WTC11 (cell line): ENCODE data around the gene VEGFC. TPM values are rescaled to one million over a fixed set of nuclear protein-coding genes. Genes with fewer than 3 reads are reported as not detected.

Source experiments
- ATAC-seq: fragments of 200-7000 bp; cut with Tn5 transposase; 2 replicates; pipeline ENCODE4 v1.10.0; 2021; ENCODE audit warnings: mild to moderate bottlenecking, moderate library complexity
- CTCF ChIA-PET: fragments of 300-600 bp; sonication (Branson Sonifier 250); formaldehyde crosslinking; loops from one replicate; lab custom pipeline; 2021; ENCODE audit warnings: antibody characterized with exemption; lab: Charles Lee
- POLR2A ChIA-PET: fragments of 350-600 bp; sonication (Branson Sonifier 250); formaldehyde crosslinking; loops from one replicate; lab custom pipeline; 2021; ENCODE audit warnings: antibody characterized with exemption; lab: Charles Lee
- DNase-seq: peaks from one replicate; pipeline ENCODE4 v3.0.0; 2021; ENCODE audit warnings: low spot score
- H3K27ac Mint-ChIP-seq: 2 replicates; pipeline ENCODE4 v1.8.0; 2021; ENCODE audit warnings: mixed read lengths
- H3K27me3 Mint-ChIP-seq: 2 replicates; pipeline ENCODE4 v1.8.0; 2021; ENCODE audit warnings: low read depth, mild to moderate bottlenecking, moderate library complexity, mixed read lengths
- H3K36me3 Mint-ChIP-seq: 2 replicates; pipeline ENCODE4 v1.8.0; 2021; ENCODE audit warnings: mixed read lengths
- H3K4me1 Mint-ChIP-seq: 2 replicates; pipeline ENCODE4 v1.8.0; 2022; ENCODE audit warnings: mixed read lengths
- H3K4me3 Mint-ChIP-seq: 2 replicates; pipeline ENCODE4 v1.8.0; 2021; ENCODE audit warnings: mild to moderate bottlenecking, moderate library complexity, mixed read lengths
- H3K9me3 Mint-ChIP-seq: 2 replicates; pipeline ENCODE4 v1.8.0; 2021; ENCODE audit warnings: mixed read lengths
- CDX4 ChIP-seq: fragments of 250-450 bp; sonication (Bioruptor Pico); IDR thresholded peaks from 2 replicates; pipeline ENCODE4 v1.9.0; 2021; ENCODE audit warnings: moderate library complexity, mild to moderate bottlenecking, inconsistent platforms, borderline replicate concordance
- CTCF ChIP-seq: fragments of 200-600 bp; IDR thresholded peaks from 2 replicates; pipeline ENCODE4 v1.8.0; 2022; ENCODE audit warnings: antibody characterized with exemption
- E2F4 ChIP-seq: sonication (generic); formaldehyde crosslinking; IDR thresholded peaks from 2 replicates; pipeline ENCODE4 v1.8.1; 2022; ENCODE audit warnings: low read depth, mild to moderate bottlenecking, moderate library complexity, missing genetic modification reagents, borderline replicate concordance
- EMX1 ChIP-seq: fragments of 250-450 bp; sonication (Bioruptor Pico); IDR thresholded peaks from 2 replicates; pipeline ENCODE4 v1.8.0; 2021; ENCODE audit warnings: mild to moderate bottlenecking
- ERG ChIP-seq: fragments of 250-450 bp; sonication (Bioruptor Pico); IDR thresholded peaks from 2 replicates; pipeline ENCODE4 v1.8.0; 2021; ENCODE audit warnings: mild to moderate bottlenecking
- ESRRA ChIP-seq: sonication (generic); formaldehyde crosslinking; IDR thresholded peaks from 2 replicates; pipeline ENCODE4 v1.8.1; 2022; ENCODE audit warnings: mild to moderate bottlenecking, missing genetic modification reagents, borderline replicate concordance
- FOXJ3 ChIP-seq: sonication (generic); formaldehyde crosslinking; IDR thresholded peaks from 2 replicates; pipeline ENCODE4 v1.9.0; 2021; ENCODE audit warnings: missing genetic modification reagents, mild to moderate bottlenecking, borderline replicate concordance
- FOXP4 ChIP-seq: sonication (generic); formaldehyde crosslinking; IDR thresholded peaks from 2 replicates; pipeline ENCODE4 v1.8.0; 2022; ENCODE audit warnings: mild to moderate bottlenecking, missing genetic modification reagents
- HMGA2 ChIP-seq: fragments of 250-450 bp; sonication (Bioruptor Pico); IDR thresholded peaks from 2 replicates; pipeline ENCODE4 v1.4.0; 2021; ENCODE audit warnings: mild to moderate bottlenecking, moderate library complexity
- HMGXB4 ChIP-seq: sonication (generic); formaldehyde crosslinking; IDR thresholded peaks from 2 replicates; pipeline ENCODE4 v1.8.1; 2023; ENCODE audit warnings: mild to moderate bottlenecking, moderate library complexity, missing genetic modification reagents
- JAZF1 ChIP-seq: fragments of 250-450 bp; sonication (Bioruptor Pico); IDR thresholded peaks from 2 replicates; pipeline ENCODE4 v1.9.0; 2021; ENCODE audit warnings: moderate library complexity, mild to moderate bottlenecking, inconsistent platforms
- NR2C2 ChIP-seq: sonication (generic); formaldehyde crosslinking; IDR thresholded peaks from 2 replicates; pipeline ENCODE4 v1.8.0; 2022; ENCODE audit warnings: mild to moderate bottlenecking, missing genetic modification reagents
- ZBTB21 ChIP-seq: sonication (generic); formaldehyde crosslinking; IDR thresholded peaks from 2 replicates; pipeline ENCODE4 v1.8.1; 2023; ENCODE audit warnings: mild to moderate bottlenecking, missing genetic modification reagents, borderline replicate concordance
- ZNF532 ChIP-seq: fragments of 250-450 bp; sonication (Bioruptor Pico); IDR thresholded peaks from 2 replicates; pipeline ENCODE4 v1.9.0; 2021; ENCODE audit warnings: mild to moderate bottlenecking, borderline replicate concordance
- ZSCAN18 ChIP-seq: fragments of 250-450 bp; sonication (Bioruptor Pico); IDR thresholded peaks from 2 replicates; pipeline ENCODE4 v2.1.2; 2022; ENCODE audit warnings: mild to moderate bottlenecking, moderate library complexity
- total RNA-seq: library from RNA; stranded (reverse); gene quantifications from 3 replicates; pipeline ENCODE4 v1.2.3, GENCODE V29; 2021

The VEGFC gene
- total RNA-seq, 1 experiment from 2014 or later: 0.61 TPM

- TF ChIP-seq E2F4 (CRISPR knock-in tag): no peak
These were observed 13.3 kb downstream of the VEGFC start (continued) for GRCh38 chr4:176779421-176779820.

- no peak overlapping the region for H3K27ac Mint-ChIP-seq
- ATAC-seq (no peak), DNase-seq (no peak)
- H3K36me3 Mint-ChIP-seq: no peaks in the 10 kb centered on the region
- no peaks in the 10 kb centered on the region for H3K9me3 Mint-ChIP-seq
- H3K27me3 Mint-ChIP-seq: no peaks in the 10 kb centered on the region
- ChIA-PET POLR2A (no interaction called here), CTCF (no interaction called here)
- peaks cover 6% of the 10 kb centered on the region for H3K4me1 Mint-ChIP-seq
- TF ChIP-seq CTCF (no peak), HMGXB4 (CRISPR knock-in tag) (no peak), ERG (CRISPR knock-in tag) (no peak), ESRRA (CRISPR knock-in tag) (no peak), JAZF1 (CRISPR knock-in tag) (no peak)
- H3K4me3 Mint-ChIP-seq: no peak overlapping the region
These were observed 14.2 kb downstream of the VEGFC start for GRCh38 chr4:176778491-176778890.

- Mint-ChIP-seq H3K27ac (no peak overlapping the region), H3K4me3 (no peak overlapping the region), H3K4me1 (peaks cover 6% of the 10 kb centered on the region), H3K9me3 (no peaks in the 10 kb centered on the region), H3K27me3 (no peaks in the 10 kb centered on the region), H3K36me3 (no peaks in the 10 kb centered on the region)
- ATAC-seq (no peak), DNase-seq (no peak)
- ChIA-PET POLR2A (no interaction called here), CTCF (no interaction called here)
- no peak for TF ChIP-seq FOXJ3 (CRISPR knock-in tag)
- no peak for TF ChIP-seq ZBTB21 (CRISPR knock-in tag)
- no peak for TF ChIP-seq EMX1 (CRISPR knock-in tag)
- TF ChIP-seq ZSCAN18 (CRISPR knock-in tag): no peak
- TF ChIP-seq HMGA2: no peak
- TF ChIP-seq ZNF532: no peak
- no peak for TF ChIP-seq JAZF1 (CRISPR knock-in tag)
- TF ChIP-seq FOXP4: no peak
- no peak for TF ChIP-seq NR2C2 (CRISPR knock-in tag)
- TF ChIP-seq CDX4 (CRISPR knock-in tag): no peak
- TF ChIP-seq HMGXB4 (CRISPR knock-in tag): no peak
- TF ChIP-seq ESRRA (CRISPR knock-in tag): no peak
These were observed 14.7 kb downstream of the VEGFC start for GRCh38 chr4:176778063-176778462.
